Measurements from ENCODE around the gene RAE1.

DNA sequence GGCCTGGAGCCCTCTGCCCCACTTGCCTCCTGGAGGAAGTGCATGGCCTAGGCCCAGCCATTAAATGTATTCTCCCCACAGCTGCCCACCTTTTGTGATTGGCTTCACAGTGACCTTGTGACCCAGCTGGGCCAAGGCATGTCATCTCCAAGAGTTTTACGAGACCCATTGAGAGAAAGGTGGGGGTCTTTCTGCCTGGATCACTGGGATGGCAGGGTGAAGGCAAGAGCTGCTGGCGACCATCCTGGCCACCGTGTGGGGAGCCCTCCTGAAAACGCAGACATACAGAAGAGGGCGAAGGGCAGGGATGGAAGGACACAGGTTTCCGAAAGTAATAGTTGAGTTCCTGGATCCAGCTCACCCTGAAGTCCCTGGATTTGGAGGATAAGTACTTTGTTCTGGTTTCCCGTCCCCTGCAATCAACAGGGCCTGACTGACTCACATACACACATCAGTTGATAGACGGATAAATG is 33.7 kb upstream of the RAE1 start:
- TF ChIP-seq, protein P1, sequence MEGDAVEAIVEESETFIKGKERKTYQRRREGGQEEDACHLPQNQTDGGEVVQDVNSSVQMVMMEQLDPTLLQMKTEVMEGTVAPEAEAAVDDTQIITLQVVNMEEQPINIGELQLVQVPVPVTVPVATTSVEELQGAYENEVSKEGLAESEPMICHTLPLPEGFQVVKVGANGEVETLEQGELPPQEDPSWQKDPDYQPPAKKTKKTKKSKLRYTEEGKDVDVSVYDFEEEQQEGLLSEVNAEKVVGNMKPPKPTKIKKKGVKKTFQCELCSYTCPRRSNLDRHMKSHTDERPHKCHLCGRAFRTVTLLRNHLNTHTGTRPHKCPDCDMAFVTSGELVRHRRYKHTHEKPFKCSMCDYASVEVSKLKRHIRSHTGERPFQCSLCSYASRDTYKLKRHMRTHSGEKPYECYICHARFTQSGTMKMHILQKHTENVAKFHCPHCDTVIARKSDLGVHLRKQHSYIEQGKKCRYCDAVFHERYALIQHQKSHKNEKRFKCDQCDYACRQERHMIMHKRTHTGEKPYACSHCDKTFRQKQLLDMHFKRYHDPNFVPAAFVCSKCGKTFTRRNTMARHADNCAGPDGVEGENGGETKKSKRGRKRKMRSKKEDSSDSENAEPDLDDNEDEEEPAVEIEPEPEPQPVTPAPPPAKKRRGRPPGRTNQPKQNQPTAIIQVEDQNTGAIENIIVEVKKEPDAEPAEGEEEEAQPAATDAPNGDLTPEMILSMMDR (IDR thresholded peaks at IDR 0.05), result no peak
- TF ChIP-seq POLR2A (IDR thresholded peaks at IDR 0.05), result no peak
